ENCODE measurements around the gene KCND2.

DNA sequence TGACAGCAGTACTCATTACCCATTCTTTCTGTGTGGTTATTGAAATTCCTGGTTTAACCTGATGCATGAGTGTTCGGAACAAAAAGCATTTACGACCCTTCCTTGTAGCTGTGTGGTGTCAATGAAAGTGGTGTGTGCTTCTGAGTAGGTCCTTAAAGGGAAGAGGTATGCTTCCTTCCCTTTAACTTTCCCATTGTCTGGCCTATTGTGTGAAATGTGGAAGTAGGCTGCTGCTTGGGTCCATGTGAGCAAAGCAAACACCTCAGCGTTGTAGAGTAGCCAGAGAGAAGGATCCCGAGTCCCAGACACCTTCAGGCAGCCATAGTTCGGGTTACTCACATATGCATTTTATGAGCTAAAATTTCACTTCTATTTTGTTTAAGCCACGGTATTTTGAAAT, 510.3 kb downstream of the KCND2 start:
- TF ChIP-seq POLR2A (IDR thresholded peaks at IDR 0.05; ENCODE audit: low read length) = no peak
- no peak for TF ChIP-seq GATA1 (IDR thresholded peaks at IDR 0.05; ENCODE audit: low read depth, low read length)

Measured in erythroblast (primary cell).